ENCODE data around the gene TMIGD2. TPM values are rescaled to one million over a fixed set of nuclear protein-coding genes. Genes with fewer than 3 reads are reported as not detected.
A peak's percentile ranks its signal among the peaks of the same experiment; 100 is the strongest.
"Not testable (repeated sequence)": the region's sequence is repeated elsewhere in the genome, so short reads cannot be mapped to it uniquely, and the experiment has no call there.

TMIGD2 gene
- total RNA-seq, 1 donor from 2014 or later, result 0.19 TPM

DNA sequence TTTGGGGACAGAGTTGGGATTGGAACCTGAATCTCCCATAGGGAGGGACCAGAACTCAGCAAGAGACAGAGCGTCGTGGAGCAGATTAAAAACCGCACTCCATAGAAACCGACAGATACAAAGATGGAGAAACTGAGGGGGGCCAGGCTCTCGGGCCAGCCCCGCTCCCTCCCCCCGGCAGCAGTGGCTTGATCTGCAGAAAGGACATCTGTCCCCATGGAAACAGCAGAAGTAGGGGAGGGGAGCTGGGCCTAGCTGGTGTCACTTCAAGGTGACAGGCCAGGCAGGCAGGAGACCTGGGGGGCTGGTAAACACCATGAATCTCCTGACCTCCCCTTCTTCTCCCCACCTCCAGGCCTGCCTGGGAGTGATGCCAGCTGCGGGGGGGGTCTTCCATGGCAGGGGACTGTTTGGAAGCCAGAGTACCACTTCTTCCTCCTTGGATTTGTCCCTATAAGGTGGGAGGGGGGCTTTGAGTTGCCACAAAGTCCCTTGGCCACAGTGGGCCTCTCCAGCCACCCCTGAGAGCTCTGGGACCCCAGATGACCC lies 10.9 kb downstream of the TMIGD2 start:
- Histone ChIP-seq H3K4me3 (no peak overlapping the region), H3K4me1 (peaks cover 11% of the 10 kb centered on the region), H4K20me1 (ENCODE audit: low read depth) (no peaks in the 10 kb centered on the region), H3K36me3 (no peaks in the 10 kb centered on the region), H3K27me3 (no peaks in the 10 kb centered on the region), H2AFZ (replicated peaks) (no peak overlapping the region), H3K4me2 (peak overlapping the region; percentile 18), H3K9ac (no peak overlapping the region), H3K9me3 (ENCODE audit: low read depth) (no peaks in the 10 kb centered on the region), H3F3A (ENCODE audit: low read depth) (no peaks in the 10 kb centered on the region), H3K79me2 (ENCODE audit: low read depth) (no peaks in the 10 kb centered on the region), H3K27ac (no peak overlapping the region)
- no peaks in the 10 kb centered on the region for H3K36me3 Mint-ChIP-seq
- H3K9me3 Mint-ChIP-seq, result no peaks in the 10 kb centered on the region
- peaks cover 6% of the 10 kb centered on the region for H3K27me3 Mint-ChIP-seq (ENCODE audit: insufficient read depth, low read depth)
- peak overlapping the region; percentile 57 for H3K4me3 Mint-ChIP-seq
- peak overlapping the region; percentile 59 for H3K27ac Mint-ChIP-seq
- TF ChIP-seq EZH2 (IDR thresholded peaks at IDR 0.05) (no peak), CTCF (IDR thresholded peaks at IDR 0.05) (no peak), EZH2phosphoT487 (IDR thresholded peaks at IDR 0.05) (no peak)
- peaks cover 15% of the 10 kb centered on the region for H3K4me1 Mint-ChIP-seq
- DNase-seq (ENCODE audit: low spot score), result peak; percentile 26

DNA sequence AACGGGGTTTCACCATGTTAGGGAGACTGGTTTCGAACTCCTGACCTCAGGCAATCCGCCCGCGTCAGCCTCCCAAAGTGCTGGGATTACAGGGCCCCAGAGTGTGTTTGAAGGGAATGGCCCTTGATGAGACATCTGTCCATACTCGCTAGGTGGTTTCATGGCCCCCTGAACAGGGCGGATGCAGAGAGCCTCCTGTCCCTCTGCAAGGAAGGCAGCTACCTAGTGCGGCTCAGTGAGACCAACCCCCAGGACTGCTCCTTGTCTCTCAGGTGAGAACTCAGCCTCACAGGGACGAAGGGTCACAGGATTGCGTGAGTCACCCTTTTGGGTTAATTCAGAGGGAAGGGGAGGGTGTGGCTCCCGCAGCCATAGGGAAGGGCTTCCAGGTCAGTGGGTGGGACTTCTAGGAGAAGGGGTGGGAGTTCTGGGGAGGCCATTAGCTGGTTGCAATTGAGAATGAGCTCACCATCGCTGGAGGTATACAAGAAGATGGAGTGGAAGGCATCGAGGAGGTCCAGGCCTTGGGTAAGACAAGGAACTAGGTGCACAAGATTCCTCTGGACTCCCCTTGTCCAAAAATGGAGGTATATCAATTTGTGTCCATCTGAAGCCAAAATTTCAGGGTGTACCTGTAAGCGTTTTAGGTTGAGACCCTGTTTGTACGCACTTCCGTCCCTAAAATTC lies 14.0 kb downstream of the TMIGD2 start:
- H3K27ac Mint-ChIP-seq, result peak overlapping the region; percentile 59
- peaks cover 6% of the 10 kb centered on the region for H3F3A ChIP-seq (ENCODE audit: low read depth)
- H3K4me3 Mint-ChIP-seq, result no peak overlapping the region
- H3K9ac ChIP-seq, result no peak overlapping the region
- peaks cover 23% of the 10 kb centered on the region for H3K27me3 ChIP-seq
- no peak overlapping the region for H3K4me3 ChIP-seq
- TF ChIP-seq CTCF (IDR thresholded peaks at IDR 0.05), result no peak
- no peak for TF ChIP-seq EZH2phosphoT487 (IDR thresholded peaks at IDR 0.05)
- TF ChIP-seq EZH2 (IDR thresholded peaks at IDR 0.05), result no peak
- peaks cover 14% of the 10 kb centered on the region for H3K27me3 Mint-ChIP-seq (ENCODE audit: insufficient read depth, low read depth)
- no peaks in the 10 kb centered on the region for H4K20me1 ChIP-seq (ENCODE audit: low read depth)
- peaks cover 11% of the 10 kb centered on the region for H3K4me1 ChIP-seq
- H3K4me1 Mint-ChIP-seq, result peaks cover 21% of the 10 kb centered on the region
- H3K36me3 Mint-ChIP-seq, result no peaks in the 10 kb centered on the region
- H2AFZ ChIP-seq (replicated peaks), result no peak overlapping the region
- no peak overlapping the region for H3K27ac ChIP-seq
- H3K79me2 ChIP-seq (ENCODE audit: low read depth), result no peaks in the 10 kb centered on the region
- no peaks in the 10 kb centered on the region for H3K9me3 Mint-ChIP-seq
- no peak overlapping the region for H3K4me2 ChIP-seq
- H3K9me3 ChIP-seq (ENCODE audit: low read depth), result no peaks in the 10 kb centered on the region
- no peaks in the 10 kb centered on the region for H3K36me3 ChIP-seq
- no peak for DNase-seq (ENCODE audit: low spot score)

DNA sequence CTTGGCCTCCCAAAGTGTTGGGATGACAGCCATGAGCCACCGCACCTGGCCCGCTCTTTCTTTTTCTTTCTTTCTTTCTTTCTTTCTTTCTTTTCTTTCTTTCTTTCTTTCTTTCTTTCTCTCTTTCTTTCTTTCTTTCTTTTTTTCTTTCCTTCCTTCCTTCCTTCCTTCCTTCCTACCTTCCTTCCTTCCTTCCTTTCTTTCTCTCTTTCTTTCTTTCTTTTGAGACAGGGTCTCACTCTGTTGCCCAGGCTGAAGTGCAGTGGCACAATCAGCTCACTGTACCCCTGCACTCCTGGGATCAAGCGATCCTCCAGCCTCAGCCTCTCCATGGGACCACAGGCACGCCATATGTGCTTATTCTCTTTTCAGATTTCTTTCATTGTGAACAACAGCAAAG lies 16.0 kb downstream of the TMIGD2 start:
- H3K27ac Mint-ChIP-seq; H3K79me2 ChIP-seq (ENCODE audit: low read depth); H3K4me3 Mint-ChIP-seq; H3K9me3 ChIP-seq (ENCODE audit: low read depth); H3K9ac ChIP-seq; DNase-seq (ENCODE audit: low spot score); H3K36me3 Mint-ChIP-seq; H3F3A ChIP-seq (ENCODE audit: low read depth); H3K4me2 ChIP-seq; H3K36me3 ChIP-seq; H4K20me1 ChIP-seq (ENCODE audit: low read depth); H2AFZ ChIP-seq (replicated peaks); H3K4me3 ChIP-seq; H3K9me3 Mint-ChIP-seq; H3K27ac ChIP-seq; H3K4me1 ChIP-seq: not testable (repeated sequence)
- Mint-ChIP-seq H3K27me3 (ENCODE audit: insufficient read depth, low read depth) (peaks cover 25% of the 10 kb centered on the region), H3K4me1 (peaks cover 12% of the 10 kb centered on the region)
- H3K27me3 ChIP-seq, result peaks cover 44% of the 10 kb centered on the region

DNA sequence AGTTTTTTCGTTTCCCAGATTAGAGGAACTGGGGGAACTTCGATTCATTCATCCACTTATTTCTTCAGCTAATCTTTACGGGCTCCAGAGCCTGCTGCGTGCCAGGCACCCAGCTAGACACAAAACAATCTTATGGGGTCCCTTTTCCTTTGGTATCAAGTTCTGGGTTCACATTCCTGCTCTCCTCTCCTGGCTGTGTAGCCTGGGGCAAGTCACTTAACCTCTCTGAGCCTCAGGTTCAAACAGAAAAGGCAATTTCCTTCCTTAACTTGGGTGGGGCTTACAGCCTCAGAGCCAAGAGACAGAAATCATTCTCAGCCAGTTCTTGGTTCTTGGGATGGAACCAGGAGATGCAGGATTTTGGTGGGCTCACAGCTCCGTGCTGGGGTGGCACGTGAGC lies 17.2 kb downstream of the TMIGD2 start:
- Histone ChIP-seq H3K79me2 (ENCODE audit: low read depth) (no peaks in the 10 kb centered on the region), H4K20me1 (ENCODE audit: low read depth) (no peaks in the 10 kb centered on the region), H3K27me3 (peaks cover 56% of the 10 kb centered on the region), H3K27ac (no peak overlapping the region), H3K36me3 (no peaks in the 10 kb centered on the region), H3K4me2 (peak overlapping the region; percentile 59), H3K4me1 (peaks cover under 1% of the 10 kb centered on the region), H3K9ac (no peak overlapping the region), H3K9me3 (ENCODE audit: low read depth) (no peaks in the 10 kb centered on the region), H2AFZ (replicated peaks) (peak overlapping the region; percentile 76), H3K4me3 (no peak overlapping the region), H3F3A (ENCODE audit: low read depth) (peaks cover 6% of the 10 kb centered on the region)
- TF ChIP-seq CTCF (IDR thresholded peaks at IDR 0.05), result no peak
- no peak for TF ChIP-seq EZH2phosphoT487 (IDR thresholded peaks at IDR 0.05)
- TF ChIP-seq EZH2 (IDR thresholded peaks at IDR 0.05), result no peak
- H3K27ac Mint-ChIP-seq, result no peak overlapping the region
- peaks cover 5% of the 10 kb centered on the region for H3K4me1 Mint-ChIP-seq
- H3K4me3 Mint-ChIP-seq, result peak overlapping the region; percentile 72
- no peaks in the 10 kb centered on the region for H3K9me3 Mint-ChIP-seq
- no peak for DNase-seq (ENCODE audit: low spot score)
- no peaks in the 10 kb centered on the region for H3K36me3 Mint-ChIP-seq
- peaks cover 36% of the 10 kb centered on the region for H3K27me3 Mint-ChIP-seq (ENCODE audit: insufficient read depth, low read depth)

Measured in neural progenitor cell (in vitro differentiated cells).